ENCODE measurements around the gene ARSK.

Gene ARSK

GRCh38 chr5:95554647-95555548 lies at the start of gene ARSK, which contains the start of gene SKIC3 (continued):
- TF ChIP-seq ZNF785 (tag by site-specific recombination; IDR thresholded peaks at IDR 0.05) = no peak
- 0 out of 2 replicates have a peak, but pooled peaks have one; percentile 44 for TF ChIP-seq BCL11B (tag by site-specific recombination; IDR thresholded peaks at IDR 0.05; ENCODE audit: low read depth)
- TF ChIP-seq ZNF280C (tag by site-specific recombination; IDR thresholded peaks at IDR 0.05) = no peak
- no peak for TF ChIP-seq ZNF133 (tag by site-specific recombination; IDR thresholded peaks at IDR 0.05)
- no peak for TF ChIP-seq ZNF274 (IDR thresholded peaks at IDR 0.05; ENCODE audit: low read length)
- TF ChIP-seq ZNF274 (tag by site-specific recombination; IDR thresholded peaks at IDR 0.05; ENCODE audit: borderline replicate concordance) = no peak
- no peak for TF ChIP-seq ZNF239 (tag by site-specific recombination; IDR thresholded peaks at IDR 0.05)
- TF ChIP-seq ZBTB44 (tag by site-specific recombination; IDR thresholded peaks at IDR 0.05) = no peak; the same call in 1 of the 2 replicates
- no peak for TF ChIP-seq YY2 (tag by site-specific recombination; IDR thresholded peaks at IDR 0.05)
- TF ChIP-seq ZNF169 (tag by site-specific recombination; IDR thresholded peaks at IDR 0.05) = no peak
- no peak for TF ChIP-seq ZNF776 (tag by site-specific recombination; IDR thresholded peaks at IDR 0.05; ENCODE audit: borderline replicate concordance)
- no peak for TF ChIP-seq ZNF664 (tag by site-specific recombination; IDR thresholded peaks at IDR 0.05)
- TF ChIP-seq PRDM10 (tag by site-specific recombination; IDR thresholded peaks at IDR 0.05) = peak; percentile 45
- TF ChIP-seq ZNF175 (tag by site-specific recombination; IDR thresholded peaks at IDR 0.05) = no peak
- TF ChIP-seq ZNF76 (tag by site-specific recombination; IDR thresholded peaks at IDR 0.05; ENCODE audit: borderline replicate concordance, low read depth) = peak; percentile 81
- TF ChIP-seq ZNF155 (tag by site-specific recombination; IDR thresholded peaks at IDR 0.05) = no peak
- TF ChIP-seq ZNF146 (tag by site-specific recombination; IDR thresholded peaks at IDR 0.05) = no peak
- no peak for TF ChIP-seq ZNF48 (tag by site-specific recombination; IDR thresholded peaks at IDR 0.05)
- no peak for TF ChIP-seq ZNF544 (tag by site-specific recombination; IDR thresholded peaks at IDR 0.05)
- peak; percentile 65; the same call in 1 of the 2 replicates for TF ChIP-seq WT1 (tag by site-specific recombination; IDR thresholded peaks at IDR 0.05)
- TF ChIP-seq HOXA7 (CRISPR knock-in tag; IDR thresholded peaks at IDR 0.05; ENCODE audit: borderline replicate concordance) = no peak
- TF ChIP-seq PATZ1 (tag by site-specific recombination; IDR thresholded peaks at IDR 0.05) = peak; percentile 58
- TF ChIP-seq ZNF629 (tag by site-specific recombination; IDR thresholded peaks at IDR 0.05) = peak; percentile 41; the same call in 1 of the 2 replicates
- peak; percentile 50; the same call in 1 of the 2 replicates for TF ChIP-seq ZNF366 (tag by site-specific recombination; conservative IDR thresholded peaks at IDR 0.05)

Data from HEK293 (cell line).